HG03175 (cell line): ENCODE measurements around the gene TOE1.

Experiments
- ATAC-seq: cut with Tn5 transposase; IDR thresholded peaks from one replicate; pipeline ENCODE4 v1.9.1; 2021; ENCODE audit warnings: mild to moderate bottlenecking, moderate library complexity; ENCODE audit not compliant: unreplicated experiment

The TOE1 gene

DNA sequence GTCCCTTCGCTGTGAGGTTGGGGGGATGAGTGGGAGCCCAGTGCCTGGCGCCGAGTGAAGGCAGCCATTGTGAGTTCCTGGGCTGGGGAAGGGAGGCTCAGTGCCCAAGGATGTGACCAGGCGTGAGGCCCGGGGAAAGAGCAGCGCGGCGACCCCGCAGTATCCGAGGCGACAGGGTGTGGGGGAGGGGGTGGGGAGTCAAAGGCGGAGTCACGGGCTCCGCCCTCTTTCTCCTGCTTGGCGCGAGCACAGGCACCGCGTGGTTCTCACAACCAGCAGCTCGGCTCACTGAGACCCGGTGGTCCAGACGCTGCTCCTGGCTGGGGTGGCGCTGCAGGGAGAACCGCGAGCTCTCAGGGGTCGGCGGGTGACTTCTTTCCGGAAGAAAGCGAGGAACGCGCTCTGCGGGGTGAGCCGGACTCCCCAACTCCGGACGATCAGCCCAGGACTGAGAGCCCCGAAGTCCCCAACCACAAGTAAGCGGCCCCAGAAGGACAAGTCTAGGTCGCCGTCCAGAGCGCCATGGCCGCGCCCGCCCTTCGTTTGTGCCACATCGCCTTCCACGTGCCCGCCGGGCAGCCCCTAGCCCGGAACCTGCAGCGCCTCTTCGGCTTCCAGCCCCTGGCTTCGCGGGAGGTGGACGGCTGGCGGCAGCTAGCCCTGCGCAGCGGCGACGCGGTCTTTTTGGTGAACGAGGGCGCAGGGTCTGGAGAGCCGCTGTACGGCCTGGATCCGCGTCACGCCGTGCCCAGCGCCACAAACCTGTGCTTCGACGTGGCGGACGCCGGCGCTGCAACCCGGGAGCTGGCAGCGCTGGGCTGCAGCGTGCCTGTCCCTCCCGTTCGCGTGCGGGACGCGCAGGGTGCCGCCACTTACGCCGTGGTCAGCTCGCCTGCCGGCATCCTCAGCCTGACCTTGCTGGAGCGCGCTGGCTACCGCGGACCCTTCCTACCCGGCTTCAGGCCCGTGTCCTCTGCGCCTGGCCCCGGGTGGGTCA lies 13.0 kb upstream of the TOE1 start, which contains the start of gene HPDL:
Gene HPDL, plus strand, starts transcription at position 269 of the 997 bp plus-strand sequence. Its CDS starts 254 bp downstream, at position 523.
- peak; percentile 58 for ATAC-seq

DNA sequence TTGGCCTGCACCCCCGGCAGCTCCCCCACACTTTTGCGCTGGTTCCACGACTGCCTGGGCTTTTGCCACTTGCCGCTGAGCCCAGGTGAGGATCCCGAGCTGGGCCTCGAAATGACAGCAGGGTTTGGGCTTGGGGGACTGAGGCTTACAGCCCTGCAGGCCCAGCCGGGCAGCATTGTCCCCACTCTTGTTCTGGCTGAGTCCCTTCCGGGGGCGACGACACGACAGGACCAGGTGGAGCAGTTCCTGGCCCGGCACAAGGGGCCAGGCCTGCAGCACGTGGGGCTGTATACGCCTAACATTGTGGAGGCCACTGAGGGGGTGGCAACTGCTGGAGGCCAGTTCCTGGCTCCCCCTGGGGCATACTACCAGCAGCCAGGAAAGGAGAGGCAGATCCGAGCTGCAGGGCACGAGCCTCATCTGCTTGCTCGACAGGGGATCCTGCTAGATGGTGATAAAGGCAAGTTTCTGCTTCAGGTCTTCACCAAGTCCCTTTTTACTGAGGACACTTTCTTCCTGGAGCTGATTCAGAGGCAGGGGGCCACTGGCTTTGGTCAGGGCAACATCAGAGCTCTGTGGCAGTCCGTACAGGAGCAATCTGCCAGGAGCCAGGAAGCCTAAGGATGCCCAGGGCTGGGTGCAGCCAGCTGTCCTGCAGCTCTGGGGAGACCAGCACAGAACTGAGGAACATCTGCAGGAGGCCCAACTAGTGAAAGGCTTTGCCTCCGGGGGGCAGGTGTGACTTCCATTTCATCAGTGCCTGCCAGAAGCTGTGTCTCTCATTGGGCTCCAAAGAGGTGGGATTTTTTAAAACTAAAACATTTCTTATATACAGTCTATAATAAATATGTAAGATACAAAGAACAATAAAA lies 12.1 kb upstream of the TOE1 start:
- ATAC-seq, result no peak

GRCh38 chr1:45328680-45329079 lies 11.3 kb upstream of the TOE1 start:
- no peak for ATAC-seq

DNA sequence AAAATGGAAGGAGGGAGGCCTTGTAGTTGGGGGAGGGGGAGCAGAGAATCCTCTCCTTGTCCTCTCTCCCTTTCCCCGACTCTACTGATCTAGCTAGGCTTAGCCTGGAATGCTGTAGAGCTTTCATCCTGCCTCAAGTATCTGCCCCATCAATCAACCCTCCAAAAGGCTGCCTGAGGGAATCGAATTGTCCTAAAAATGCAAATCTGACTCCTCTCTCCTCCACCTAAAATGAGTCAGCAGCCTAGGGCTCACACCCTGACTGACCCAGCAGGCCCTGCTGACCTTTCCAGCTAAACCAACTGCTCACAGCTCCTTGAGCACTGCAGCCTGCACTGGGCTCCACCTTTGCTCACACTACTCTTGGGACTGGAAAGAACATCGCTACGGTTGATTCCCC lies 10.5 kb upstream of the TOE1 start:
- ATAC-seq, result no peak

- ATAC-seq, result no peak
Measured at GRCh38 chr1:45331436-45332345, 8.3 kb upstream of the TOE1 start.

GRCh38 chr1:45332346-45332720 lies 7.6 kb upstream of the TOE1 start:
- no peak for ATAC-seq

- ATAC-seq, result no peak
Measured at GRCh38 chr1:45334308-45335245, 5.4 kb upstream of the TOE1 start.

DNA sequence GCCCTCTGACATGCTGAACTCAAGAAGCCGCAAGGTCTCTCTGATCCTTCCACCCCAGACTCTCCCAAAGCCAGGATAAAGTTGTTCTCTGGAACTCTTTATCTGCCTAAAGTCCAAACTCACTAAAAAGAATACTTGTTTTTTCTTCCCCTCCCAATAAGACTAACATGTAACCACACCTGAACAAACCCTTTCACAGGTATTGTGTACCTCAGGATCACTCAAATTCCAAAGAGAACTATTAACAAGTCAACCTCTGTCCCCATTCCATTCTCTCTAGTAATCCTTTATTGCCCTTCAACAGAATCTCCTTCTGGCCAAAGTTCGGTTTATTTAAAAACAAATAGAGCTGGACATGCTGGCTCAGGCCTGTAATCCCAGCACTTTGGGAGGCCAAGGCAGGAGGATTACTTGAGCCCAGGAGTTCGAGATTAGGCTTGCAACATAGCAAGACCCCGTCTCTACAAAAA lies 4.1 kb upstream of the TOE1 start:
- no peak for ATAC-seq

GRCh38 chr1:45337630-45338325 lies 2.2 kb upstream of the TOE1 start:
- ATAC-seq, result no peak

DNA sequence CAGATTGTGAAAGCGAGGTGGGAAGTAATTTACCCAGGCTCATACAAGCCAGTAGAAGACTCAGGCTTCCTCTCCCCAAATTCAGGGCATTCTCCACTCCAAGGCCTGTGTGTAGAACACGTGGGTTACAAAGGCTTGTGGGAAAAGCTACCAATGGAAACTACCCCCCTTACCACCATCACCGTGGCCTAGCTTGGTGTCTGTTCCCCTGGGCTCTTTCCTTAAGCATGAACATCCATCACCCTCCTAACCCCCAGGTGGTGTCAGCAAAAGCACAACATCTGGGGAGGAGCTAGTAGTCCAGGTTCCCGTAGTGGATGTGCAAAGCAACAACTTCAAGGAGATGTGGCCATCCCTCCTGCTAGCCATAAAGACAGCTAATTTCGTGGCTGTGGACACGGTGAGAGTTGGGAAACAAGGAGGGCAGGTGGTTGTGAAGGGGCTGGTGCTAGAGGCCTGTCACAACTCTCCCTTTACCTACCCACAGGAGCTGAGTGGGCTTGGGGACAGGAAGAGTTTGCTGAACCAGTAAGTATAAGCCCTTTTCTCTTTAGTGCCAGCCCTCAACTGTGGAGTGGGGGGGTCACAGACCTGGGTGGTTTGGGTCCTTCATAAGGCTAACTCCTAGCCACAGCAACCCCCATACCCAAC lies 971 bp downstream of the TOE1 start:
- ATAC-seq, result no peak

DNA sequence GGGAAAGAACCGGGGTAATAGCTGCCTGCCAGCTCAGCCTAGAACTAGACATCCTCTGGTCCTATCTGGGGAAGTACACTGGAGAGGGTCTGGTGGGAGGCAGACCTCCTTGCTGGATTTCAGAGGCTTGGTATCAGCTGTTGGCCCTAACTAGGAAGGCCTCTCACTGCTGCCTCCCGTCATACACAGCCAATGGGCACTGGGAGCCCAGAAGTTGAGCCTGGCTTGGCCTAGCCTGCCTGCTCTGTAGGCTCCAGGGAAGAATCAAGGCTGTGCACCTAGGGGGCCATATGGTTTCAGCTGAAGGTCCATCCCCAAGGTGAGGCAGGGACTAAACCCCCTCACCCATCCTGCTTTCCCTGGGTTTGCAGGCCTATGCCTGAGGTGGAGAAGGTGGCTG lies 4.5 kb downstream of the TOE1 start:
- no peak for ATAC-seq

GRCh38 chr1:45345014-45345413 lies 5.0 kb downstream of the TOE1 start:
- no peak for ATAC-seq

- no peak for ATAC-seq
Measured at GRCh38 chr1:45346473-45346872, 6.5 kb downstream of the TOE1 start.

GRCh38 chr1:45348020-45348419 lies 8.1 kb downstream of the TOE1 start:
- no peak for ATAC-seq

GRCh38 chr1:45348609-45348965 lies 8.6 kb downstream of the TOE1 start:
- no peak for ATAC-seq

- no peak for ATAC-seq
Measured at GRCh38 chr1:45348966-45349677, 9.2 kb downstream of the TOE1 start.

GRCh38 chr1:45351508-45351907 lies 11.5 kb downstream of the TOE1 start:
- no peak for ATAC-seq

GRCh38 chr1:45353685-45354084 lies 13.7 kb downstream of the TOE1 start:
- no peak for ATAC-seq
